CD4-positive, alpha-beta T cell treated with Interferon alpha-2 for 1 hour (primary cell): ENCODE data around the gene XYLT2.
"Not testable (repeated sequence)": the region's sequence is repeated elsewhere in the genome, so short reads cannot be mapped to it uniquely, and the experiment has no call there.

Experiments used
- DNase-seq, 2 donors: peaks; one replicate each; pipeline ENCODE4 v3.0.0-alpha.2; 2020 to 2022

The XYLT2 gene

GRCh38 chr17:50397111-50397918 is 51.4 kb downstream of the XYLT2 start, which contains the start of gene LRRC59:
LRRC59 (minus strand) TSS chr17:50397523; CDS start chr17:50397317, 206 bp downstream.
- DNase-seq, result peak; percentile 90 to 95

- no peak for DNase-seq
Observed at GRCh38 chr17:50397919-50398285, 52.0 kb downstream of the XYLT2 start.

- not testable (repeated sequence) for DNase-seq
Observed at GRCh38 chr17:50398672-50399071, 52.7 kb downstream of the XYLT2 start.

GRCh38 chr17:50399591-50399990 is 53.7 kb downstream of the XYLT2 start:
- DNase-seq, result not testable (repeated sequence)

- not testable (repeated sequence) for DNase-seq
Observed at GRCh38 chr17:50405351-50405750, 59.4 kb downstream of the XYLT2 start.

- no peak for DNase-seq
Observed at GRCh38 chr17:50406578-50406977, 60.7 kb downstream of the XYLT2 start.

GRCh38 chr17:50407921-50408320 is 62.0 kb downstream of the XYLT2 start:
- DNase-seq, result no peak
